ENCODE results near the gene LIPE. TPM values are rescaled to one million over a fixed set of nuclear protein-coding genes. Genes with fewer than 3 reads are reported as not detected.

The LIPE gene
- total and polyA plus RNA-seq, 12 donors = 11.2 to 230 (median 43.3) TPM

DNA sequence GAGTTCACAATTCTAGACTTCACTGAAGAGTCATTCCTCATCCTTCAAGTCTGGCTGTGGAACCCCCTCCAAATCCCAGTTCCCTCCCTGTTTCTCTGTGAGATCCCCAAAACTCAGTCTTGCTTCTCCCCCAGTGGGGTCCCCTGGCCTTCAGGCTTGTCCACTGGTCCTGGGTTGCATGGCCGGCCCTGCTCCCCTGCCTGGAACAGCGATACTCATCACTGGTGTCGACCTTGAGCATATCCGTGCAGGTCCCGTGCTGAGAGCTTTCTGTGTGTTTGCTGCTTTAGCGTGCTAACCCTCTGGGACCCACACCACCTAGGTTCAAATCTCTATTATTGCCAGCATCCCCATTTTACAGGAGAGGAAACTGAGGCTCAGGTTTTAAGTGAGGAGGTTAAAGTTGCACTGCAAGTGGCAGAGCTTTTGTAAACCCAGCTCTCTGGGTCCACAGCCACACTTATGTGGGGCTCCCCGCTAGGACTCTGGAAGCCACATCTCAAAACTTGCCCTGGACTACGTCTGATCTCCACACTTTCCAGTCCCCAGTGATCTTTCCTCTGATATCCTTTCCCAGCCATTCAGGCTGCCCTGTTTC is 15.5 kb downstream of the LIPE start:
- WGBS, 4 donors = 59 to 76% (median 64%) methylated on average over 4 to 8 of the region's 8 CpGs

DNA sequence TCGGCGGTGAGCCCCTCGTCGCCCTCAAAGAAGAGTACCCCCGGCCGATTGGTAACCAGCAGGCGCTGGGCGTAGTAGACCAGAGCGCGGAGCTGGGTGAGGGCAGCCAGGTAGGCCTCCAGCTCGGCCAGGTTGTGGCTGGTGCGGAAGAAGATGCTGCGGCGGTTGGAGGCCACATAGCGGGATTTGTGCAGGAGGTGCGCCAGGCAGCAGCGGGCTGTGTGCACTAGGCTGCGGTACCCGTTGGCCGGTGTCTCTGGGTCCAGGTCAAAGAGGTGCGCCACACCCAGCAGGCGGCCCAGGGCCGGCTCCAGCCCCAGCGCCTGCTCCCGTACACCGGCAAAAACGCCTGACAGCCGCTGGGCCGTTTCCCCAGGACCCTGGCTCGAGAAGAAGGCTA is 16.8 kb downstream of the LIPE start:
- 95 to 97% (median 96%) methylated on average over 25 to 30 of the region's 30 CpGs for WGBS, 4 donors

More for the DNA sequence above, 15.5 kb downstream of the LIPE start:
- intact Hi-C loops (cut with DNase I) = no loop called here
- Histone ChIP-seq H3K27ac (no peak overlapping the region), H3K27me3 (no peaks in the 10 kb centered on the region), H3K4me1 (replicated peaks in 1 of 2) (peaks cover 8 to 11% of the 10 kb centered on the region in 2 donors), H3K9me3 (replicated peaks in 1 of 3) (no peaks in the 10 kb centered on the region), H3K36me3 (replicated peaks in 1 of 2) (peaks cover 0 to 22% of the 10 kb centered on the region in 2 donors), H3K4me3 (no peak overlapping the region)
- TF ChIP-seq, protein P1, sequence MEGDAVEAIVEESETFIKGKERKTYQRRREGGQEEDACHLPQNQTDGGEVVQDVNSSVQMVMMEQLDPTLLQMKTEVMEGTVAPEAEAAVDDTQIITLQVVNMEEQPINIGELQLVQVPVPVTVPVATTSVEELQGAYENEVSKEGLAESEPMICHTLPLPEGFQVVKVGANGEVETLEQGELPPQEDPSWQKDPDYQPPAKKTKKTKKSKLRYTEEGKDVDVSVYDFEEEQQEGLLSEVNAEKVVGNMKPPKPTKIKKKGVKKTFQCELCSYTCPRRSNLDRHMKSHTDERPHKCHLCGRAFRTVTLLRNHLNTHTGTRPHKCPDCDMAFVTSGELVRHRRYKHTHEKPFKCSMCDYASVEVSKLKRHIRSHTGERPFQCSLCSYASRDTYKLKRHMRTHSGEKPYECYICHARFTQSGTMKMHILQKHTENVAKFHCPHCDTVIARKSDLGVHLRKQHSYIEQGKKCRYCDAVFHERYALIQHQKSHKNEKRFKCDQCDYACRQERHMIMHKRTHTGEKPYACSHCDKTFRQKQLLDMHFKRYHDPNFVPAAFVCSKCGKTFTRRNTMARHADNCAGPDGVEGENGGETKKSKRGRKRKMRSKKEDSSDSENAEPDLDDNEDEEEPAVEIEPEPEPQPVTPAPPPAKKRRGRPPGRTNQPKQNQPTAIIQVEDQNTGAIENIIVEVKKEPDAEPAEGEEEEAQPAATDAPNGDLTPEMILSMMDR (IDR thresholded peaks at IDR 0.05) = no peak
- no peak for TF ChIP-seq POLR2A (IDR thresholded peaks at IDR 0.05)
- DNase-seq = peak in 2 of 7 donors; percentile 49 to 51

DNA sequence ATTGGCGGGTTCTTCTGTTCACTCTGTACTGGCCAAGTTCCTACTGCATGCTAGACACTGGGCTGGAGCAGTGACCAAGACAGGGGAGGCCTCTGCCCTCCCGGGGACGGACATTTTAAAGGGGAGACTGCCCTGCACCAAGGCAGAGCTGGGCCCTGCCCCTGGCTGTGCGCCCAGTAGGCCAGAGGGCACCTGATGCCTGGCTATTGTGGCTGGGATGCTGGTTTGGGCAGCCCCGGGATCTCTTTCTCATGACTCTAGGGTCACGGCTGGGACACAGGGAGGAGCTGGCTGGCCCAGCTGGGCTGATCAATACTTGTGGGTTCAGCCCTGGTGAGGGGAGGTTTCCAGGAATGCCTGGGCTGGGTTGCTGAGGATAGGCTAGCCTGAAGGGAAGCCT is 17.7 kb downstream of the LIPE start:
- no peak for TF ChIP-seq POLR2A (IDR thresholded peaks at IDR 0.05)
- TF ChIP-seq, protein P1 (IDR thresholded peaks at IDR 0.05) = no peak
- Histone ChIP-seq H3K4me3 (no peak overlapping the region), H3K4me1 (replicated peaks in 1 of 2) (peaks cover 8 to 11% of the 10 kb centered on the region in 2 donors), H3K36me3 (replicated peaks in 1 of 2) (peaks cover 0 to 23% of the 10 kb centered on the region in 2 donors), H3K27ac (no peak overlapping the region), H3K27me3 (no peaks in the 10 kb centered on the region), H3K9me3 (replicated peaks in 1 of 3) (no peaks in the 10 kb centered on the region)
- intact Hi-C loops (cut with DNase I) = no loop called here
- peak in 6 of 7 donors; percentile 51 to 71 (median 60) for DNase-seq
- 32 to 46% (median 41%) methylated on average over 3 to 6 of the region's 6 CpGs for WGBS, 4 donors

More for the DNA sequence above, 16.8 kb downstream of the LIPE start:
- no peaks in the 10 kb centered on the region for H3K9me3 ChIP-seq (replicated peaks in 1 of 3)
- TF ChIP-seq, protein P1 (IDR thresholded peaks at IDR 0.05) = no peak
- TF ChIP-seq POLR2A (IDR thresholded peaks at IDR 0.05) = no peak
- H3K4me3 ChIP-seq = no peak overlapping the region
- no peaks in the 10 kb centered on the region for H3K27me3 ChIP-seq
- peaks cover 0 to 24% of the 10 kb centered on the region in 2 donors for H3K36me3 ChIP-seq (replicated peaks in 1 of 2)
- intact Hi-C loops (cut with DNase I) = no loop called here
- H3K27ac ChIP-seq = no peak overlapping the region
- DNase-seq = no peak
- peaks cover 8 to 11% of the 10 kb centered on the region in 2 donors for H3K4me1 ChIP-seq (replicated peaks in 1 of 2)

DNA sequence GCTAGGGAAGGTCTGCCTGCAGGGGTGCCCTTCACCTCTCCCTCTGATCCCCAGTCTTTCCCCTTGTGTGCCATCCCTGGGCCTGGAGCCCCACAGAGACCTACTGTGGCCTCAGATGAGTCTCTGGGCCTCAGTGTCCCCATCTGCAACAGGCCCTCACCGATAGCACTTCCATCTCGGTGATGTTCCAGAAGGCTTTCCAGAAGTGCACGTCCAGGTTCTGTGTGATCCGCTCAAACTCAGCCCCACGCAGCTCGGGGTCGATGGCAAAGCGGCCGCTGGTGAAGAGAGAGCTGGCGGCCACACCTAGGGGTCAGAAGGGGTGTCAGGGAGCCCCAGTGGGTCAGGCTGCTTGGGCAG is 19.4 kb downstream of the LIPE start:
- Histone ChIP-seq H3K4me3 (no peak overlapping the region), H3K4me1 (replicated peaks in 1 of 2) (peaks cover 8 to 11% of the 10 kb centered on the region in 2 donors), H3K27ac (no peak overlapping the region), H3K9me3 (replicated peaks in 1 of 3) (no peaks in the 10 kb centered on the region), H3K36me3 (replicated peaks in 1 of 2) (peaks cover 0 to 25% of the 10 kb centered on the region in 2 donors), H3K27me3 (no peaks in the 10 kb centered on the region)
- intact Hi-C loops (cut with DNase I) = no loop called here
- DNase-seq = no peak
- 93 to 99% (median 96%) methylated on average over 10 of the region's 10 CpGs for WGBS, 4 donors
- no peak for TF ChIP-seq POLR2A (IDR thresholded peaks at IDR 0.05)
- TF ChIP-seq, protein P1 (IDR thresholded peaks at IDR 0.05) = no peak

Data from adrenal gland (tissue), 12 donors.